Mesodermal cell (in vitro differentiated cells): Measurements from ENCODE around the gene PTPRE.

Source experiments
- H3K27ac ChIP-seq: 2 replicates; pipeline ENCODE4 v1.7.0; 2013; ENCODE audit warnings: mild to moderate bottlenecking, low read depth, low read length, moderate library complexity; ENCODE audit not compliant: severe bottlenecking
- H3K36me3 ChIP-seq: 2 replicates; pipeline ENCODE4 v1.7.1; 2013; ENCODE audit warnings: mild to moderate bottlenecking, low read length, moderate library complexity; ENCODE audit not compliant: control insufficient read depth, insufficient read depth
- H3K4me1 ChIP-seq: one replicate; pipeline ENCODE4 v1.7.1; 2013; ENCODE audit warnings: mild to moderate bottlenecking, low read length; ENCODE audit not compliant: insufficient read depth, control insufficient read depth, poor library complexity, severe bottlenecking
- H3K4me3 ChIP-seq: 2 replicates; pipeline ENCODE4 v1.7.0; 2013; ENCODE audit warnings: low read length, control low read depth, mild to moderate bottlenecking; ENCODE audit not compliant: insufficient read depth, poor library complexity, severe bottlenecking; ENCODE audit errors: extremely low read depth
- H3K9me3 ChIP-seq: 2 replicates; pipeline ENCODE4 v1.7.1; 2013; ENCODE audit warnings: mild to moderate bottlenecking, low read length, moderate library complexity; ENCODE audit not compliant: control insufficient read depth
- WGBS, 2 experiments: methylation state at CpG; one replicate each; pipeline ENCODE4 v1.1.5; 2013; ENCODE audit warnings: missing lambda C conversion rate in 2 of 2; ENCODE audit not compliant: insufficient coverage in 2 of 2; 5-methylcytosine and 5-hydroxymethylcytosine counted together

PTPRE gene

DNA sequence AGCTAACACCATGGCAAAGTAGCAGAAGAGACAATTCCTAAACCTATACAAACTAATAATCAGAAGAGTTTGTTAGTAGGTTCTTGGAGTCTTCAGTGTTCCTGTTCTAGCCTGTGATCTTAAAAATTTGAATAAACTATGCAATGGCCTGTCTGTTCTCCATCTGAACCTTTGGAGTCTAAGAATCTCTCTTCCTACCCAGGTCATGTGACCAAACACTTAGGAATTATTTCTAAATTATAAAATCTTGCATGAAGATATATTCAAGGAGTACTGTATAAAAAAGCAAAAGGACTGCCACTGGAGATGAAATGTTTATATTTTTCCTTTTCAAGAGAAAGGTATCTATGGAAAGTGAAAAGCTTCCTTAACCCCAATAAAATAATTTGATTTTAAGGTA lies 216.9 kb downstream of the PTPRE start:
- Histone ChIP-seq H3K4me3 (no peak overlapping the region), H3K36me3 (peaks cover 33% of the 10 kb centered on the region), H3K9me3 (no peaks in the 10 kb centered on the region), H3K27ac (no peak overlapping the region), H3K4me1 (no peaks in the 10 kb centered on the region)

DNA sequence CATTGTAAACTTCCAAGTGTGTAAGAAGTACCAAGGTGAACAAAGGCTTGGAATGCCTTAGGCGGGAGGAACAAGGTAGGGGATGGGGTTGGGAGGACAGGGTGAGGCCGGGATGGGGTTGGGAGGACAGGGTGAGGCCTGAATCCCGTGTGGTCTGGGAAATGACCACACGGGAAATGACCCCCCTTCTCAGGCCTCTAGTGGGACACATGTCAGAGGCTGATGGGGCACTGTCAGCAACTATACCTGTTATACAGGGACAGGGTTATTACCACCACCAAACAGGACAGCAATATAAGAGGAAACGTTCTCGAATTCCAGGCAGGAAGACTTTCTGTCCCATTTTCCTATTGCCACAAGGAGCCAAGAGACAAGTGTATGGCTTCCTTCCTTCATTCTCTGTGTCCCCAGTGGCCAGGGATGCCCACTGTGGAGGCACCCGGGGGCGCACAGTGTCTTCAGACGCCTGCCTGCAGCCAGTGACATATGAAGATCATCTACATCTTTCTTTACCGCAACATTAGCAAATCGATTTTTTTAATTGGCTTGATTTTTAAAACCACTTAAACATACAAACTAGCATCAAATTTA lies 218.0 kb downstream of the PTPRE start:
- no peaks in the 10 kb centered on the region for H3K9me3 ChIP-seq
- peak overlapping the region; percentile 84 for H3K4me3 ChIP-seq
- peaks cover under 1% of the 10 kb centered on the region for H3K4me1 ChIP-seq
- peaks cover 24% of the 10 kb centered on the region for H3K36me3 ChIP-seq
- 36 to 39% methylated on average over 10 to 11 of the region's 11 CpGs for WGBS, 2 experiments
- no peak overlapping the region for H3K27ac ChIP-seq

DNA sequence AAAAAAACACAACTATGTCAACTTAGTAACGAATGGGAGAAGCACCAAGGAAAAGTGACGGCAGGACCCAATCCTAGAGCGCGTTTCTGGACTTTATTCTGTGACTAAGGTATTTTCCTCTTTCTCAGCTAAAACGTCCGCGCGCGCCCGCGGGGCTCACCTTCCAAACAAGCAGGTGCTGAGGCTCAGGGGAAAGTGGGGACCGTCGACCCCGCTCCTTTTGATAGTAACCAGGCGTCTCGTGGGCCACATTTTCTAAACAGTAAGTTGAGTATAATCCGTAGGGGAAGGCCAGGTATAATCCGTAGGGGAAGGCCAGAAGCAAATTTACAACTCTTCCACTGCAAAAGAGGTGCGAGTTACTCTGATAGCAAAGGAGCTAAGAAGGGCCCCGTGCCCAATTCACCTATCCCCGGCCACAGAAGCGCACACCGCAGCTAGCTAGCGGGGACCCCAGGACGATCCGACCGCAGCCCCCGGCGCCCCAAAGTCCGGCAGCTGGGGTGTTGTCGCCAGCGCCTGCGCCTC lies 218.6 kb downstream of the PTPRE start:
- H3K4me3 ChIP-seq, result peak overlapping the region; percentile 84
- no peak overlapping the region for H3K27ac ChIP-seq
- no peaks in the 10 kb centered on the region for H3K9me3 ChIP-seq
- H3K36me3 ChIP-seq, result peaks cover 19% of the 10 kb centered on the region
- peaks cover 3% of the 10 kb centered on the region for H3K4me1 ChIP-seq
- 0 to 1% methylated on average over 28 to 30 of the region's 33 CpGs for WGBS, 2 experiments

DNA sequence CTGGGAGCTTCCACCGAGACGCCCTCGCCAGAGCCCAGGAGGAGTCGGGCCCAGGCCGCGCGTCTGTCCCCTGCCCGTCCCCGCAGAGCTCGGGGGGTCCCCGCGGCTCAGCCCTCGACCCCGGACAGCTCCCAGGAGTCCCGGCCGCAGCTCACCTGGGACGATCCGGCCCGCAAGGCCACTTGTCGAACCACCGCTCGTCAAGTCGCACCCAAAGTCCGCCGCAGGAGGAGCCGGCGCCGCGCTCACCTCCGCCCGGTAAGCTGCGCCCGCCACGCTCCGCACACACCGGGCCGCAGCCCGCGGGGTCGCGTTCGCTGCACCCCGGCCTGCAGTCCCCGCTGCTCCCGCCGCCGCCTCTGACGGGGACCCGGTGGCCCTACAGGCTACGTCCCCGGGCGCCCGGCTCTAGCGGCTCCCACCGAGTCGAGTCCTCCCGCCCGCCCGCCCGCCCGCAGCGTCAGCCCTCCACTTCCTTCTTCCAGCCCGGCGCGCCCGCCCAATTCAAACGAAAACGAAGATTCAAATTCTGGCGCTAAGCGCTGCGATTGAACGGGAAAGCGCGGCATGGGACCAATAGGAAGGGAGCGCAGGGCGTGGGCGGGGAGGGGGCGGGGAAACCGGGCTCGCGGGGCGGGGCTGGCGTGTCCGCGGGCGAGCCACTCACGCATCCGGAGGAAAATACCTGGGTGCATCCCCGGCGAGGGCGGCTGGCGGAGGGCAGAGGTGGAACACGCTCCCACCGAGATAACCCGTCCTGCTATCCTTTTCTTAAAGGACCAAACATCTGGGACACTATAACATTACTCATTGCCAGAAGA lies 219.3 kb downstream of the PTPRE start, which contains the start of gene MKI67:
Gene MKI67, minus strand, starts transcription at position 480 of the 821 bp plus-strand sequence. CDS start 756 bp downstream, outside the sequence.
- no peaks in the 10 kb centered on the region for H3K9me3 ChIP-seq
- peaks cover 13% of the 10 kb centered on the region for H3K36me3 ChIP-seq
- H3K4me3 ChIP-seq, result peak within 1 kb of the TSS; percentile 84
- 0% methylated on average over 55 to 71 of the region's 95 CpGs for WGBS, 2 experiments
- H3K27ac ChIP-seq, result no peak within 1 kb of the TSS
- peaks cover 3% of the 10 kb centered on the region for H3K4me1 ChIP-seq

DNA sequence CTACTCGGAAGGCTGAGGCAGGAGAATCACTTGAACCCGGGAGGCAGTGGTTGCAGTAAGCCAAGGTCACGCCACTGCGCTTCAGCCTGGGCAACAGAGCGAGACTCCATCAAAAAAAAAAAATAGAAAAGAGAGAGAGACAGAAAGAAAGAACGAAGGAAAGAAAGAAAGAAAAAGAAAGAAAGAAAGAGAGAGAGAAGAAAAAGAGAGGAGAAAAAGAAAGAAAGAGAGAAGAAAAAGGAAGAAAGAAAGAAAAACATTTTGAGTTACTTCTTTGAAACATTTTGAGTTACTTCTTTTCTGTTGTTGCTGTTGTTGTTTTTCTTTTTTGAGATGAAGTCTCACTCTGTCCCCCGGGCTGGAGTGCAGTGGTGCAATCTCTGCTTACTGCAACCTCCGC lies 221.7 kb downstream of the PTPRE start:
- H3K9me3 ChIP-seq, result no peaks in the 10 kb centered on the region
- H3K36me3 ChIP-seq, result no peaks in the 10 kb centered on the region
- WGBS, 2 experiments, result 77 to 95% methylated on average over 3 to 6 of the region's 8 CpGs
- no peak overlapping the region for H3K4me3 ChIP-seq
- no peak overlapping the region for H3K27ac ChIP-seq
- peaks cover 3% of the 10 kb centered on the region for H3K4me1 ChIP-seq

DNA sequence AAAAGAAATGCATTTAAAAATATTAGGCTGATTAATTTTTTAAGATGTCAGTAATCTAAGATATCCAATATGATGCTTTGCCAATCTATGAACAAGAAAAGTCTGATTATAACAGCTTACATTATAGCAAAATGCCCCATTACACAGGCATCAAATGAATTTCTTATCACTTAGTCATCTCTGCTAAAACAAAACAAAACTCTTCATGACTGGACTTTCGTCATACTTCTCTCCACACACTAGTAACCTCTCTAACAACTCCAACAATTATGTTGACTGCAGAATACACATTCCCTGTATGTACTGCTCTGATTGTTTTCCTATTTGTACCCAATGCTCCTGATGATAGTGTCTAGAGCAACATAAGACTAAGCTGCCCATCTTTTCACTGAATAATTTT lies 223.1 kb downstream of the PTPRE start:
- H3K4me1 ChIP-seq, result peaks cover 3% of the 10 kb centered on the region
- no peak overlapping the region for H3K4me3 ChIP-seq
- H3K36me3 ChIP-seq, result no peaks in the 10 kb centered on the region
- no peak overlapping the region for H3K27ac ChIP-seq
- 88 to 100% methylated on average over 1 of the region's 1 CpG for WGBS, 2 experiments
- no peaks in the 10 kb centered on the region for H3K9me3 ChIP-seq
